ENCODE results near the gene ZMYM2.
A peak's percentile ranks its signal among the peaks of the same experiment; 100 is the strongest.
"Not testable (repeated sequence)": the region's sequence is repeated elsewhere in the genome, so short reads cannot be mapped to it uniquely, and the experiment has no call there.

Gene ZMYM2

GRCh38 chr13:19958155-19959111 is at the start of gene ZMYM2:
Gene ZMYM2, plus strand, starts transcription at chr13:19958727. Its CDS starts 34,346 bp downstream, at chr13:19993073.
- DNase-seq: peak; percentile 86 to 100 (median 98)

DNA sequence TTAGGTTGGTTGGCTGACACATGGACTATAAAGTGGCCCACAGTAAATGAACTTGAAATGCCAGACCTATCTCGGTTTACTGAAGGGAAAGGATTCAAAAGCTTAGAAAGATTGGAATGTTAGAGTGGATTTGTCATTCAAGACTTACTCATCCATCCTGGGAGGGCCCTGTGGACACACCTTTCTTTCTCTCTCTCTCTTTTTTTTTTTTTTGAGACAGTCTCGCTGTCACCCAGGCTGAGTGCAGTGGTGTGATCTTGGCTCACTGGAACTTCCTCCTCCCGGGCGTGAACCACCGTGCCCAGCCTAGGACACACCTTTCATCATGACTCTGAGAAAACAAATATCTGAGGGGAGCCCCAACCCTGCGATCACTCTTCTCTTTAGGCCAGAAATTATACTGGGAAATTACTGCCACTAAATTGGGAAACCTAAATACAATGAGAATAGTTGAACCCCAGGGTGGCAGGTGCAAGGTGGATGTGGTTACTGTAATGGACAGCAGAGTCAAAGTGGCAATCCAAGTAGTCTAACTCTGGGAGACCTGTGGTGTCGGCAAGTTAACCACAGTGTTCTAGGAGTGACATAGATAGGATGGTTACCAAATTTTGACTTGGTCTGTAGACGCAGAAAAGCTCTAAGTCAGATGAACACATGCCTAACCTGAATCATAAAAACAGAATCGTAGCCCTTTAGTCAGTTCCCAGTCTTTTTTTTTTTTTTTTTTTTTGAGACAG is 48.0 kb upstream of the ZMYM2 start:
- DNase-seq: no peak

- no peak for DNase-seq
Observed at GRCh38 chr13:19927117-19927748, 31.3 kb upstream of the ZMYM2 start.

- DNase-seq: no peak
Observed at GRCh38 chr13:19940106-19940505, 18.4 kb upstream of the ZMYM2 start.

GRCh38 chr13:19950374-19950773 is 8.2 kb upstream of the ZMYM2 start:
- no peak for DNase-seq

- DNase-seq: no peak
Observed at GRCh38 chr13:19952850-19953249, 5.7 kb upstream of the ZMYM2 start.

DNA sequence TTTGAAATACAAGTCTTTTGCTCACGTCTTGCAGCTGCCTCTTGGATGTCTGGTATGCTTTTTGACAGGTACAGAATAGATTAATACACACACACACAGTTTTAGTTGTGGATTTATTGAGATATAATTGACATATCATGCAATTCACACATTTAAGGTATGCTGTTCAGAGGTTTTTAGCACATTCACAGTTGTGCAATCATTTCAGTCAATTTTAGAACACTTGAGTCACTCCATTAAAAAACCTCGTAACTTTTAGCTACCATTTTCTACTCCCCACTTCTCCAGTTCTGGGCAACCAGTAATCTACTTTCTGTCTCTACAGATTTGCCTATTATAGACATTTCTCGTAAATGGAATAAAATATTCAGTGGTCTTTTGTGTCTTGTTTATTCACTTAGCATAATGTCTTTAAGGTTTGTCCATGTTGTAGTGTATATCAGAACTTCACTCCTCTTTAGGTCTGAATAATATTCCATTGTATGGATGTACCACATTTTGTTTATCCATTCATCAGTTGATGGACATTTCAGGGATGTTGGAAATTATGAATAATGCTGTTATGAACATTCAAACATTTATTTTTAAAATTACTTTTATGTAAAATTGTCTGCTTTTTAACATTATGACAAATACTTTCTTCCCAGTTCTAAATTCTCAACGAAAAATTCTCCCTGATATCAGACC is 2.5 kb upstream of the ZMYM2 start:
- no peak for DNase-seq

DNA sequence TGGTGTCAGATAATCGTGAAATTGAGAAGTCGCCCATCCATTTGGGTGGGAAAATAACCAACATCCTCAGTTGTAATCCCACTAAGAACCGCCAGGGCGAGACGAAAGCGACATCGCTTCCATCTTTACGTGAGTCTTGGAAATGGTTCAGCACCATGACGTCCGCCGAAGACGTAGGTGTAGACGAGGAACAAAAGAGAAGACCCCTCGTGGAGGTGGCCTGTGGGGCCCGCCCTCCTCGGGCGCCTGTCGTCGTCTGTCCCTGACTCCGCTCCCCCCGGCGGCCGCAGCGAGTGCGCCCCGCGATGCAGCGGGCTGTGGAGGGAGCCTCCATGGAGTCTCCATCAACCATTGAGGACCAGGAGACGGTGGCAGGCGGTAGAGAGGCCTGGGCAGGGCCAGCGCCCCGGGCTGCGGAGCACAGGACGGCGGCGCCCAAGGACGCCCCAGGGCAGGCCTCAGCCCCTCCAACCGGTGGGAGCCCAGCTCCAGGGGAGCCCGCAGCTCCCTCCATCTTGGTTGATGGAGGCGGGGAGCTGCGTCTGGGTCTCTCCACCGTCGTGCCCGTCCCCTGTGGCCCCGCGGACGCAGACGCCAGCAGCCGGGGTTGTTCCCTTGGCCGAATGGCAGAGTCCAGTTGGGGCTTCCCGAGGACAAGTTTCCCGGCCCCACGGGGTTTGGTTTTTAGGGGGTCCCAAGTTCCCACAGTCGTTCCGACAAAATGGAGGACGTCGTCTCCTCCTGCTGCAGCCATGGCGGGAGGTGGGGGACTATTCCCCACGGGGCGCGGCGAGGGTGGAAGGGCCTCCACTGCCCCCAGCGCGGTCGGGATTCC is 990 bp upstream of the ZMYM2 start:
- DNase-seq: peak in 13 of 14 donors; percentile 60 to 92 (median 76)

DNA sequence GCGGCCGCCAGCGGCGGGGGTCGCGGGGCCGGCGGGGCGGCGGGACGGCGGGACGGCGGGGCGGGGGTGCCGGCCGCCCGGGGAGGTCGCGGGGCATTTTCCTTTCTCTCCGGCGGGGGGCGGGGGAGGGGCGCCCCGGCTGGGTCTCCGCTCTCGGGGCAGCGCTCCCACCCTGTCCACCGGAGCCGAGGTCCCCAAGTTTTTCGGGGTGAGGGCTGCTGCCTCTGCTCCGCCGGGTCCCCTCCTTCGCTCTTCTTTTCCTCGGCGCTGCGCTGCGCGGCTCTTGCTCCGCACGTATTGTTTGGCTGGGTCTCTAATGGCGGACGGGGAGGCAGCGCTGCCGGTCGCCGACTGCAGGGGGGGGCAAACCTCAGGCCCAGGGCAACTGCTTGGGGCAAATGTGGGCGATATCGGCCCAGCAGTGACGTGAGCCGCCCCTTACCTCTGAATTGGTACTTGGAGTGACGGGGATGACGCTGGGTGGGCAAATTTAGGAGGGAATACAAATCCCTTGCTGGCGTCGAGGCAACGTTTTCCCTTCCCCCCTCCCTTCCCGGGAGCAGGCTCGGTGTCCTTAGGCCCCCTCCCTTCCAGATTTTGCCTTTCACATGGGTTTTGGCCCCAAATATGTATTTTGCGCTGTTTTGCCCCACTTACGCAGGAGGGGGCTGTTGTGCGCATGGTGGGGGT is 759 bp downstream of the ZMYM2 start:
- DNase-seq: peak in 13 of 14 donors; percentile 10 to 82 (median 67)

DNA sequence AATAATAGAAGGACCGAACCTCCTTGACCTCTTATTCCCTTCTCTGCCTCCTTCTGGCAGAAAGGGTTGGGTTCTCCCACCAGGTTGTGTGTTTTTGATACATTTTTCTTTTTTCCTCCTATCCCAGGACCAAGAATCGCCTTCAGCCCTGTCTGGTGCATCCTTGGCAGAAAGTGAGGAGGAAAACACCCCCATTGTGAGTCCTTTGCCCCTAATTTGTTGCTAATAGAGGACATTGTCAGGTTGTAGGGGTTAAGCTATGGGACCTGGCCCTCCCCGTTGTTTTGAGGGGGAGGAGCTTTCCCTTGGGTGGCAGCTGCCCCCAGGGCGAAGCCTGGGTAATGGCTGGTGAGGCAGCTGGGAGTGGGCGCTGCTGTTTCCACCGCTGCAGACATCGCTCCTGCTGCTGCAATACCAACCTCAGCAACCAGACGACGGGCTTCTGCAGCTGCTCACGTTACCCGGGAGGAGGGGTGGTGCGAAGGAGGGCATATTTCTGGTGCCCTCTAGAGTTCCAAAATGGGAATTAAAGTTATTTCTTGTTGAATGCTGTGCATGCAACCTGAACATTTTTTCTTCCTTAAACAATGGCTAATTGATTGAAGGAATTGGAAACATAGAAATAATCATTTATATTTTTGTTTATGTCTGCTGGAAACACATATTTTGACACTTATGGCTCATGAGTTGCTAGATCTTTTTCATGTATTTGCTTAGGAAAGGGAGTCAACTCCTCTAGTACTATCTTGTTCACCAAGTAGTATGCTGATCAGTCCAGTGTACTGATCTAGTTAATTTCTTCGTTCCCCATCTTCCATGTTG is 1.5 kb downstream of the ZMYM2 start:
- peak; percentile 7 to 81 (median 68) for DNase-seq

GRCh38 chr13:19960653-19960976 is 2.1 kb downstream of the ZMYM2 start:
- DNase-seq: no peak

GRCh38 chr13:19961489-19961888 is 3.0 kb downstream of the ZMYM2 start:
- no peak for DNase-seq

DNA sequence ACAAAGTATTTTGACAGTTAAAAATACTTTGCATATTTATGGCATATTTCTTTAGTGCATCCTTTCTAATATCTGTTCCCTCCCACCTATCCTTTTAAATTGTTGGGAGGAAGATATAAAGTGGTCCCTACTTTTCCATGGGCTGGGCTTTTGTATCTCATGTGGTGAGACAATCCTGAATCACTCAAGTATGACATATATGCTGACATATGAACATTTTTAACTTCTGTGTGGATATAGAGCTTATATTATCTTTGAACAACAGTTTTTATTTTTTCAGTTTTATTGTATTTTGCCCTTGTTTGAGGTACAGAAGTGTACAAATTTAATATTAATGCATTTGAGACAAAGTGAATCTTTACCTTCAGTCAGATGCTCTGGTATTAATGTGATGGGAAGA is 3.4 kb downstream of the ZMYM2 start:
- no peak for DNase-seq

GRCh38 chr13:19962894-19963293 is 4.4 kb downstream of the ZMYM2 start:
- no peak for DNase-seq

DNA sequence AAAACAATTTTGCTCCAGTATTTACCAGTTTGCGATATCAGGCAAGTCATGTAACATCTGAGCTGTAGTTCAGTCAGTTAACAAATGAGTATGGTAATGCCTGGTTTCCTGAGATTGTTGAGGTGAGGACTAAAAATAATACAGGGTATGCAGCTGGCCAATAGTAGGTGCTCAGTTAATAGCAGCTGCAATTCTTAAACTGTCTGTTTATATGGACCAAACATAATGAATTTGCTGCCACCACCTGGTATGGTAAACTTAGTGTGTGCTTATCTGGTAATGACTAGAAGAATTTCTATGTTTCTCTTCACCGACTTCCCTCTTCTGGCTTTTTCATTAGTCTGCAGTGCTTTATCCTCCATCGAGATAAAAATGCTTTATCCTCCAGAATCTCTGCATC is 9.1 kb downstream of the ZMYM2 start:
- no peak for DNase-seq

- not testable (repeated sequence) for DNase-seq
Observed at GRCh38 chr13:19974498-19975009, 16.0 kb downstream of the ZMYM2 start.

DNA sequence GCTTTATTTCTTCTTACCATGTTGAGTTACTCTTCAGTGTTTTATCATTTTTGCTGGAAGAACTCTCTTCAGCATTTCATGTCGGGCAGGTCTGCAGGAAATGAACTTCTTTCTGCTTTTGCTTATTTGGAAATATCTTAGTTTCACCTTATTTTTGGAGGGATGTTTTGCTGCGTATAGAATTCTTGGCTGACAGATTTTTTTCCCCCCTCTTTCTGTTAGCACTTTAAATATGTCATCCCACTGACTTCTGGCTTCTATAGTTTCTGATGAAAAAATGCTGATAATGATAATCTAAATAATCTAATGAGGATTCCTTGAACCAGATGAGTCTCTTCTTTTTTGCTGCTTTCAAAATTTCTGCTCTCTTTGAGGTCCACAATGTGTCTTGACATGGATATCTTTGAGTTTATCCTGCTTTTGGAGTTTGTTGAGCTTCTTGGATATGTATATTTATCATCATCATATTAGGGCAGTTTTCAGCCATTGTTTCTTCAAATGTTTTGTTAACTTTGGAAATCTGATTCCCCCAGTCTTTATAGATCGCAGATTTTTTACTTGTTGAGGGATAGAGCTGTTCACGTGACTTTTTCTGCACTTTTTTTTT is 20.4 kb downstream of the ZMYM2 start:
- no peak for DNase-seq

- DNase-seq: no peak
Observed at GRCh38 chr13:19981685-19982238, 23.2 kb downstream of the ZMYM2 start.

DNA sequence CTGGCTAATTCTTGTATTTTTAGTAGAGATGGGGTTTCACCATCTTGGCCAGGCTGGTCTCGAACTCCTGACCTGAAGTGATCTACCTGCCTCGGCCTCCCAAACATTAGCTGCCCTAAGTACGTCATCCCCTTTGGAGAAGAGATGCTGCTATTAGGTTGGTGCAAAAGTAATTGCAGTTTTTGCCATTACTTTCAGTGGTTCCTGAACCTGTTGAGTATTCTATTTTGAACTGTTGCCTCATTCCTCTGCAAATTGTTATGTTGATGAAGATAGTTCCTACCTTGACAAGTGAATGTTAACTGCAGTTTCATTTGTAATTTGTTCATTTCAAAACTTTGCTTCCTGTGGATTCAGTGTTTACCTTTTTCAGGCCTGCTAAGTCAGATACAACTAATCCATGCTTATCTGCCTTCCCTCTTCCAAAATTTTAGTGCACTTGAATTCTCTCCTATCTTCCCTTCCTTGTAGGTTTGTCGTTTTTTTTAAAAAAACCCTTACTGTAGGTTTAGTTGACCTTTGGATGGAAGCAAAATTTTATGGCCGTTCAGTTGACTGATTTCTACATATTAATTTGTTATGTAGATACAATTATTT is 24.0 kb downstream of the ZMYM2 start:
- DNase-seq: no peak
